Colon (tissue), 2 donors: ENCODE measurements around the gene MEAF6.

ENCODE experiments used
- FAIRE-seq: peaks from 2 replicates; lab custom pipeline; 2012; peaks lifted over from hg19 to GRCh38; lab: Jason Lieb, UNC
- donor health status: control.
- donor health status: control.

The MEAF6 gene

DNA sequence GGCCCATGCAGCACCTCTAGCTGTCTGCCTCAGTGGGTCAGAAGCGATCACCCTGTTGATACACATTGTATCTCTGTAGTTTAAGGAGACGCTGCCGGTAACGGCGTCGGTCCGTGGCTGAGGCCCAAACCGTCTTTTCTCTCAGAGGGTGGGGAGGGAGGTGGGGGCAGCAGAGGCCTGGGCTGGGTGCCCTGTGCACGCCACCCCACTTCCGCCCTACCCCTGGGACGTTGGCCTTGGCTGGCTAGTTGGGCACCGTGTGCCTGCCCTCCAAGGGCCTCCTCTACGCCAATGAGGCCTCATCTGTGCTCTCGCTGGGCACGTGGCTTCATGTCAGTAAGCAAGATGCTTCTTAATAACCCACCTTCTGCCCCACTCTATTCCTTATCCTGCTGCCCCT lies 30.8 kb downstream of the MEAF6 start:
- no peak for FAIRE-seq

DNA sequence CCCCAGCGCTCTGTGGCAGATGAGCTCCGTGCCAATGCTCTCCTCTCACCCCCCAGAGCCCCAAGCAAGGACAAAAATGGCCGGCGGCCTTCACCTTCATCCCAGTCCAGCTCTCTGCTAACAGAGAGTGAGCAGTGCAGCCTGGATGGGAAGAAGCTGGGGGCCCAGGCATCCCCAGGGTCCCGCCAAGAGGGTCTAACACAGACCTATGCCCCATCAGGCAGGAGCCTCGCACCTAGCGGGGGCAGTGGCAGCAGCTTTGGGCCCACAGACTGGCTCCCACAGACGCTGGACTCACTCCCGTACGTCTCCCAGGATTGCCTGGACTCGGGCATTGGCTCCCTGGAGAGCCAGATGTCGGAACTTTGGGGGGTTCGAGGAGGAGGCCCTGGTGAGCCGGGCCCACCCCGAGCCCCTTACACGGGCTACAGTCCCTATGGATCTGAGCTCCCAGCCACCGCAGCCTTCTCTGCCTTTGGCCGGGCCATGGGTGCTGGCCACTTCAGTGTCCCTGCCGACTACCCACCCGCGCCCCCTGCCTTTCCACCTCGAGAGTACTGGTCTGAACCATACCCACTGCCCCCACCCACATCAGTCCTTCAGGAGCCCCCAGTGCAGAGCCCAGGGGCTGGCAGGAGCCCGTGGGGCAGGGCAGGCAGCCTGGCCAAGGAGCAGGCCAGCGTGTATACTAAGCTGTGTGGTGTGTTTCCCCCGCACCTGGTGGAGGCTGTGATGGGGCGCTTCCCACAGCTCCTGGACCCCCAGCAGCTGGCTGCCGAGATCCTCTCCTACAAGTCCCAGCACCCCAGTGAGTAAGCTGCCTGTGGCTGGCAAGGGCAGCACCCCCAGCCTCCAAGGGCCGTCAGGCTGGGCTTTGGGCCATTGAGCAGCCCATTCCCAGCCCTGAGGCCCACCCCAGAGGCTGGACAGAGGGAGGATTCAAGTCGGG lies 31.5 kb downstream of the MEAF6 start:
- no peak for FAIRE-seq

DNA sequence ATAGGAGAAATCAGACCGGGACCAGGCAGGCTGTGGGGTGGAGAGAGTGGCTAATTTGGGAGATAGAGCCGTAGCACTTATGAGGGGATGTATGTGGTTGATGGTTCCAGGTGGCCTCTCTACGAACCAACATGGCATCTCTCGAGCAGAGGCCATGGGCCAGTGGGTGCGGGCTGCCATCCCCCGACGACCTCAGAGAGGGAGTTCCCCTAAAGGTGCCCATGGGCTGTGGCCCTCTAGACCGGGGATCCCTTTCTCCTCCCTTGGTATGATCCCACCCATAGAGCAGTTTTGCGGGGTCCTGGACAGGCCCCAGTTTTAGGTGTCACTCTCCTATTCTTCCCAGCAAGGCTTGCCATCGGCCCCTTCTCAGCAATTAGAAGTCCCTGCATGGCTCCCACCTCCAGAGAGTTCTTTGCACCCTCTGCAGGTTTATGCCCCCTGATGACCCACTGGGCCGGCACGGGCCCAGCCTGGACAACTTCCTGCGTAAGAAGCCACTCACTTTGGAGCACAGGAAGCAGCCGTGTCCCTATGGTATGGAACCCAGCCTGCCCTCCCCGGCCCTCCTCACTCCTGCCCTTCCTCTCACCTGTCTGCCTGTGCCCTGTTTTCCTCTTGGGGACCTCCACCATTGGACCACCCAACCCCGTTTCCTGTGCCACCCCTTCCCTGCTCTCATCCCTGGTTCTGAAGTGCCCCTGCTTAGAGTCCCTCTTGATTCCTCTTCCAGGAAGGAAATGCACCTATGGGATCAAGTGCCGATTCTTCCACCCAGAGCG lies 32.4 kb downstream of the MEAF6 start:
- no peak for FAIRE-seq

DNA sequence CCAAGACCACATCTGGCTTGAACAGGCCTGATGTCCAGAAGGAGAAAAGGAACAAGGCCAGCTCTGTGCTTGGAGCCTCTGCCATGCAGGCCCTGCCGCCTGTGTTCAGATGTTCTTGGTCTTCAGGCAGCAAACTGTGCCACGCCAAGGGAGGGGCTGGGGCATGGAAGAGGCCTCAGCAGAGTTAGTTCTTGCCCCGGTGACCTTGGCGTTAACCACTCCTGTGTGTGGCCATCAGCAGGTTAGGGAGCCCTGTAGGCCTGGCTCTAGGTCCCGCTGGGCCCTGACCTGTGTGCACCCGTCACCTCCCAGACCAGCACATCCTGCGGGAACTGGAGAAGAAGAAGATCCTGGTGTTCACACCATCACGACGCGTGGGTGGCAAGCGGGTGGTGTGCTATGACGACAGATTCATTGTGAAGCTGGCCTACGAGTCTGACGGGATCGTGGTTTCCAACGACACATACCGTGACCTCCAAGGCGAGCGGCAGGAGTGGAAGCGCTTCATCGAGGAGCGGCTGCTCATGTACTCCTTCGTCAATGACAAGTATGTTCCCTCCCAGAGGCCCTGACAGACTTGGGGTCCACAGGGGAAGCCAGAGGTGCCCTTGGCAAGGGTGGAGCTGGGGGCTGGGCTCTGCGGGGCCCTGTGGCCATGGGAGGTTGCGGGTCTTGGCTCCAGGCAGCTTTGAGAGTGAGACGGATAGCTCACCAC lies 33.1 kb downstream of the MEAF6 start:
- FAIRE-seq: no peak

DNA sequence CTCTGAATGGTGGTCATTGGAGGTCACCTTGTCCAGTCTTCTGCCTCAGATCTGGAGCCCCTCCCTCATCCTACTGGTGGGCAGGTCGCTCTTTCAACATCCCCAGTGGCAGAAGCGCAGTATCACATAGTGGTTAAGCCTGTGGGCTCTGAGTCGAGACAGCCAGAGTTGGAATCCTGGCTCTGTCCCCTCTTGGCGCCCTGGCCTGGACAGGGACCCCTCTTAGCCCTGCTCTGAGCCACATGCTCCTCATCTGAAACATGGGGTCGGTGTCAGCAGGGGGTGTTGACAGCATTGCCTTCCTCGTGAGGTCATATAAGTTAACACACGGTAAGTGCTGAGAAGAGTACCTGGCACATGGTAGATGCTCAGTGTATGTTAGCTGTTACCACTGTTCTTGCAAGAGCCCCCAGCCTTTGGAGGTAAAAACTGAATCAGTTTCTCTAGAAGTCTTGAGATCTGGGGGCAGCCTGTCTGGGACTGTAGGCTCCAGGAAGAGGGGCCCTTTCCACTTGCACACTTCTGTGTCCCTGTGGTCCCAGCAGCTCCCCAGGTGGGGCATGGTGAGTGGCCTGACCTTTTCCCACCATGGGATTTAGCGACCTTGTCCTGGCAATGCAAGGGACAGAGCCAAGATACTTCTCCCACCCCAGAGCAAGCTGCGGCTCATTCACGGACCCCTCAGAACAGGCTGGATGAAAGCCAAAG lies 33.8 kb downstream of the MEAF6 start:
- FAIRE-seq: no peak

DNA sequence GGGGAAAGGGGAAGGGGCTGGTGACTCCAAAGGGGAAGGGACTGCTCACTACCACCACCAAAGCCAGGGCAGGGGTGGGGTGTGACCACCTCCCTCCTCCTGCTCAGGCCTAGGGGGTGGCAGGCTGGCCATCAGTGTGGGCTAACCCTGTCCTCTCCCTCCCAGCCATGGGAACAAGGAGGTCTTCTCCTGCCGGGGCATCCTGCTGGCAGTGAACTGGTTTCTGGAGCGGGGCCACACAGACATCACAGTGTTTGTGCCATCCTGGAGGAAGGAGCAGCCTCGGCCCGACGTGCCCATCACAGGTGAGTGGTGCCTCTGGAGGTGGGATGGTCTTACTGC lies 34.5 kb downstream of the MEAF6 start:
- FAIRE-seq: no peak

DNA sequence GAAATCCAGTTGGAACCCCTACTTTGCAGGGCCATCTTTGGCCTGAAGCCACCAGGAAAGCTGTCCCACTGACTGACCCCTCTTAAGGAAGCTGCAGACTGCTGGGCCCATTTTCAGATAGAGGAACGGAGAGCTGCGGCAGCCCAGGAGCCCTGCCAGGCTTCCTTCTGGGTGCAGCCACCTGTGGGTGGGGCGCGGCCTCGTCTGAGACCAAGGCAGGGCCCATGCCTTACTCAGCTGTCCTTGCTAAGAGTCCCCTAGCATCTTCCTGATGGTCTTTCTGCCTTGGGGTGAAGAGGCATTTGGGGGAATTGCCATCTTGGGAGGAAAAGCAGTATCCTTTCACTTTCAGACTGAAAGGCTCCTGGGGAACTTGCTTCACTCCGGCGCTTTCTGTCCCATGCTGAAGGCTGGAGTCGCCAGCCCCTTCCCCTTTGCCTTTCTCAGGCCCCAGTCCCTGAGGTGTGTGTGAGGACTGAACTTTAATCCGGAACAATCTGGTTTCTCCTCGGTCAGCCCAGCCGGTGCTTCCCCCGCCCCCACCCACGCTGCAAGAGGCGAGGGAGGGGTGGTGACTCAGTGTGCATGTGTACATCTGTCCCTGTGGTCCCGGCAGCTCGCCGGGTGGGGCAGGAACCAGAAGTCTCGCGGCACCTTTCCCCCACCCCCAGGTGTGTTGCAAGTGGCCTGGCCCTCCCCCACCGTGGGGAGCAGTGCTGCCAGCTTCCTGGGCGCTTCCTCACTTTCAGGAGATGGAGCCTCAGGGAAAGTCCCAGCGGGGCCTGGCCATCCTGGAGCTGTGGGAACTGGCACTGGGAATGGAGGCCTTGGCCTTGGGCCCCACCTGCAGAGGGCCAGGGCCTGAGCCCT lies 35.1 kb downstream of the MEAF6 start:
- no peak for FAIRE-seq

DNA sequence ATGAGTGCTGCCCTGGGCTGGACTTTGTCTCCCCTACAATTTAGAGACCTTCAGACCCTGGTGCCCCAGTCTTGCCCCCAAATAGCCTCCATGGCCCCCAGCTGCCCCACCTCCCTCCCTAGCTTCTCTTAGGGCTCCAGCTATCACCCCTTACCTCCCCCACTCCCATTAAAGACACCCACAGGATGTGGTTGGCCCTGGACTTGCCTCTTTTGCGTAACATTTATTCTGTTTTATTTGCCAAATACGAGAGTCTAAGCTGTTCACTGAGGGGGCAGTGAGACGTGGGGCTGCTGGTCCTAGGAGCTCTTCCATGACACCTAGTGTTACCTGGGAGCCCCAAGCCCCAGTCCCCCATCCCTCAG lies 35.7 kb downstream of the MEAF6 start:
- no peak for FAIRE-seq

DNA sequence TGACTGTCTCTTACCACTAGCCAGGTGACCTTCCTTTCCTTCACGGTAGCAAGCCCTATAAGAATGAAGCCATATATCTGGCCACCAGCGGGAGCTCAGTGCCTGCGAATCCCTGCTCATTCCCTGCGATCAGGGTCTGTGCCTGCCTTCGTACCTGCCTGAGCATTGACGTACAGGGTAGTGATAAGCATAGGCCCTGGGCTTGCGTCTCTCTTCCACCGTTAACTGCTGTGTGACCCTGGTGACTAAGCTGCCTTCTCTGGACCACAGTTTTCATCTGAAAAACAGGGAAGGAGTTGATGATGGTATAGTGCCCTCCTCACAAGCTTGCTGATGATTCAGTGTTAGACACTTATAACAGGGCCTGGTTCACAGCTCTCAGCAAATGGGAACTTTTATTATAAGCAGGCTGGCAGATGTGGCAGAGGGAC lies 36.1 kb downstream of the MEAF6 start:
- FAIRE-seq: no peak

DNA sequence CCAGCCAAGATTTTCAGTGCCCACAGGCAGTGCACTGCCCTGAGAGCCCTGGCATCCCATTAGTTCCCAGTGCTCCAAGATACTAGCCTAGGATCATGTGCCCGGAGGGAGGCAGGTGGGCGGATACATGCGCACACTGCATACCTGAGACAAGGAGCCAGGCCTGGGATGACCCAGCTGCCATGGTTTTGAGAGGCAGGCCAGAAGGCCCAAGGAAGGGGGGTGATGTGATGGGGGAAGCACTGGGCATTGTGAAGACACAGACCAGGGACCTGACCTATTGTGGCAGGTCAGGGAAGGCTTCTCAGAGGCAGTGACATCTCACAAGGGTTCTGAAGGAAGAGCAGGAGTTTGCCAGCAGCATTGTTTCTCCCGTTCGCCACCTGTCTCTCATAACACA lies 36.6 kb downstream of the MEAF6 start:
- no peak for FAIRE-seq

DNA sequence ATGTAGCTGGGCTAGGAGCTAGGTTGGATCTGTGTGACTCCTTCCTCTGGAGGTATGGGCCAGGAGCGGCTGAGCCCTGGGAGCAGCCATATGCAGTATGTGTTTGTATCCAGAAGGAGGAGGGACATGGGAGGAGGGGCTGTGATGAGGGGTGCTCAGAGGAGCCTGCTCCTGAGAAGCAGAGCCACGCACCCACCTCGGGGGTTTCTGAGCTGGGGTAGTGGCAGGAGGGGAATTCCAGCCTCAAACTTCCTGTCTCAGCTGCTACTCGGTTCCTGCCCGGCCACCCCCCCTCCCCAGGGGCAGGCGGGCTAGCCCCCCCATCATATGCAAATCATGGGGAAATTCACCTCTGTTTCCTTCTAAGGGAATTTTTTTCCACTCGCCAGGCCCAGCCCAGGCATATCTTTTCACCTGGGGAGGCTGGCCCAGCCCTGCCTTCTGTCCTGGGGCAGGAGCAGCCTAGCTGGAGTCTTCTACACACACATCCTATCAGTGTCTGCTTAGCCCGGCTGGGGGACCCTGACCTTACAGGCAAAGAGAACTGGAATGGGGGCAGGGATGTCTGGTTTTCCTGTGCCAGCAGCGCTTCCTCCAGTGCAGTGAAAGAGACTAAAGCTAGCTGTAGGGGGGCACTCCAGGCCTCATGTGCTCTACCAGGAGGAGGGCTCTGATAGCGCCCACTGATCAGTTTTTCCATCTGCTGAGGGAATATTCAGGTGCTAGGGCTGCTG lies 37.2 kb downstream of the MEAF6 start:
- FAIRE-seq: no peak

DNA sequence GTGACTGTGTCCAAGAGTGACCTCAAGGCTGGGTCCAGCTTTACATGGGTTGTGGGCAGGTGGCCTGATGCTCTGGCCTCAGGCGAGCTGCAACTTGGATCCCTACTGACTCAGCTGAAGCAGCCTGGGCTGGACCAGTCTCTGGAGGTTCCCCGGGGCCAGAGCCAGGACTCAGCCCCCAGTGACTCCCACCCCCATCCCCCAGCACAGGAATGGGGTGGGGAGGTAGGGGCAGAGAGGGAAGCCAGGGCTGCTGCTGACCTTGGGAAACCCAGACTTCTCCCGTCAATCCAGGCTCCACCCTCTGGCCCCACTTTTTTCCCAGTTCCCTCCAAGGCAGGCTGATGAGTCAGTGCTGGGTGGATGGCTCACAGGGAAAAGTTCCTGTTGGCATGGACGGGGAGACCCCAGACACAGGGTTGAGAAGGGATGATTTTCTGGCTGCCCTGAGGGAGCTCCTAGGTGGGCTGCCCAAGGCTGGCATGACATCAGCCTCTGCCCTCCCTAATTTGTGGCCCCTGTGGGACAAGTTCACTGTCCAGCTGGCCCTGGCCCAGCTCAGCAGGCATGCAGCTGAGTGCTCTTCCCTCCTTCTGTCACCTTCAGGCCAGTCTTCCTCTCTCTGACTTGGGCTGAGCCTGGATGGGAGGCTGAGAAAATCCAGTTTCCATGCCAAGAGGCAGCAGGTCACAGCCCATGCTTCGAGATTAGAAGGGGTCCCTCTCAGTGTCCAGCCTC lies 37.9 kb downstream of the MEAF6 start:
- no peak for FAIRE-seq

DNA sequence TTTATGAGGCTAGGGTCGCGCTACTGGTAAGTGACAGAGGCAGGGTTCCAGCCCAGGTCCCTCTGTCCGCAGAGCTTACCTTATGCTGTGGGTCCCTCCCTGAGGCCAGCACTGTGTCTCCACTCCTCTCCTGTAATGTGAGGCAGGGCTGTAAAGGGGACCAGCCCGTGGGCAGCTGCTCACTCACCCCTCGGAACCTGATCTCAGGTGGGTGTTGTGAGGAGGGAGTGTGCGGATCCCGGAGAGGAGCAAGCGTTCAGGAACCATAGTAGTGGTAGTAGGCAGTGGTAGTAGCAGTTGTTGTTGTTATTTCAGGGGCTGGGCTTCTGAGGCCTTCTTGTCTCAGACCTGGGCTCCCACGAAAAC lies 38.5 kb downstream of the MEAF6 start:
- FAIRE-seq: no peak

DNA sequence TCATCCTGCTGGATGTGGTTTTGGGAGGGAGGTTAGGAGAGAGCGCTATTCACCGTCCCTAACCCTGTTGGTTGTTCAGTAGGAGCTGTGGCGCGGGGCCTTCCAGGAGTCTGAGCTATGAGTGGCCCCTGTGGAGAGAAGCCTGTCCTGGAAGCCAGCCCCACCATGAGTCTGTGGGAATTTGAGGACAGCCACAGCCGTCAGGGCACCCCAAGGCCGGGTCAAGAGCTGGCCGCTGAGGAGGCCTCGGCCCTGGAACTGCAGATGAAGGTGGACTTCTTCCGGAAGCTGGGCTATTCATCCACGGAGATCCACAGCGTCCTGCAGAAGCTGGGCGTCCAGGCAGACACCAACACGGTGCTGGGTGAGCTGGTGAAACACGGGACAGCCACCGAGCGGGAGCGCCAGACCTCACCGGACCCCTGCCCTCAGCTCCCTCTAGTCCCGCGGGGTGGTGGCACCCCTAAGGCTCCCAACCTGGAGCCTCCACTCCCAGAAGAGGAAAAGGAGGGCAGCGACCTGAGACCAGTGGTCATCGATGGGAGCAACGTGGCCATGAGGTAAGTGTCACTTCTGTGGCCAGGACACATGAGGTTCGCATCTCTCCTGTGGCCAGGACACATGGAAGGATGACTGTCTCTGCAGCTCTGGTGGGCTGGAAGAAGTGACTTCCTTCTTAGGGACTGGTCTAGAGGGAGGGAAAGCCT lies 39.0 kb downstream of the MEAF6 start:
- no peak for FAIRE-seq

DNA sequence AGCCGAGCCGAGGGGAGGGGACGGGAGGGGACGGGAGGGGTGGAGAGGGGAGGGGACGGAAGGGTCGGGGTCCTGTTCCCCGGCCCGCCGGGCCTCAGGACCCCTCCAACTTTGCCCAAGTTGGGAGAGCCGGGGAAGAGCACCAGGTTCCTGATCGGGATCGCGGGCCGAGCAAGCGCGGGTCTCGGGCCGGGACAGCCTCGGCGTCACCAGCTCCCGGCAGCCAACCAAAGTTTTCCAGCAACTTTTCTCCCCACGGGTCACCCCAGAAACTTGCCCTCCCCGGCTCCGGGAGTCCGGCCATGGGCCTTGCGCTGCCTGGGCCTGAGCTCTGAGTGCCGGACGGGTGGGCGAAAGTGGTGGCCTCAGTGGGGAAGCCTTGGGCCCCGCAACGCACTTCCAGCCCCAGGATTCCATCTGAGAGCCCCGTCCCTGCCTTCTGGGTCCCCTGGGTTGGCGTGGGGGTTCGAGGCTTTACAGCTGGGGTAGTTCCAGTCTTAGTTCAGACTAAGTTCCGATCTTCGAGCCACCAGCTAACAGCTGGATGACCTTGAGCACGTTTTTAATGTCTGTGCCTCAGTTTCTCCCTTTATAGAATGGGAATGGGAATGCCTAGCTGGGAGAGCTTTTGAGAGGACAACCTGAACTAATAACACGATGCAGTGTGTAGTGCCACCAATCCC lies 39.7 kb downstream of the MEAF6 start:
- no peak for FAIRE-seq

DNA sequence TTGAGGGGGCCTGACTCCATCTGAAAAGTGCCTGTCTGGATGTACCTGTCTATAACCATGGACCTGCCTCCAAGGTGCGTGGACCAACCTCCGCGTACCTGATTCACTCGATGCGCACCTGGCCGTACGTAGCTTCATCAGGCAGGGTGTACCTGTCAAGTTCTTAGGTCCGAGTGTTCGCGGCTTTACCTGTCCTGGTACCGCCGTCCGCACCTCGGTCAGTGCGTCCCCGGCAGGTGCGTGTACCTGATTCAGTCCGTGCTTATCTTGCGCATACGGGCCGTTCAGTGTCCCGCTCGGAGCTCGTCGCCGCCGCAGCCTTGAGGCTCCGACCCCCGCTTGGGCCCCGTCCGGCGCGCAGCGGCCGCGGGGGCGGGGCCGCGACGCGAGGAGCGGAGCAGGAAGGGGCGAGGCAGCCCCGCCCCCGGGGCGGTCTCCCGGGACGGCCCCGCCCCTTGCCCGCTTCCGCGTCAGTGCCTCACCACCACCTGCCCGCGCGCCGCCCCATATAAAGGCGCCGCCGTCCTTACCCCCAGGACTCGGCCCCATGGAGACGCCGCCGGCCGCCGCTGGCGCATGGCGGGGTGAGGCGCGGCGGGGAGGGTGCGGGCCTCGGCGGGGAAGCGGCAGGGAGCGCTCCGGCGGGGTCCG lies 40.4 kb downstream of the MEAF6 start, which contains the start of gene ZC3H12A:
Gene ZC3H12A (plus strand): TSS at position 535 of the 651 bp plus-strand sequence. CDS start 917 bp downstream, outside the sequence.
- FAIRE-seq: no peak

DNA sequence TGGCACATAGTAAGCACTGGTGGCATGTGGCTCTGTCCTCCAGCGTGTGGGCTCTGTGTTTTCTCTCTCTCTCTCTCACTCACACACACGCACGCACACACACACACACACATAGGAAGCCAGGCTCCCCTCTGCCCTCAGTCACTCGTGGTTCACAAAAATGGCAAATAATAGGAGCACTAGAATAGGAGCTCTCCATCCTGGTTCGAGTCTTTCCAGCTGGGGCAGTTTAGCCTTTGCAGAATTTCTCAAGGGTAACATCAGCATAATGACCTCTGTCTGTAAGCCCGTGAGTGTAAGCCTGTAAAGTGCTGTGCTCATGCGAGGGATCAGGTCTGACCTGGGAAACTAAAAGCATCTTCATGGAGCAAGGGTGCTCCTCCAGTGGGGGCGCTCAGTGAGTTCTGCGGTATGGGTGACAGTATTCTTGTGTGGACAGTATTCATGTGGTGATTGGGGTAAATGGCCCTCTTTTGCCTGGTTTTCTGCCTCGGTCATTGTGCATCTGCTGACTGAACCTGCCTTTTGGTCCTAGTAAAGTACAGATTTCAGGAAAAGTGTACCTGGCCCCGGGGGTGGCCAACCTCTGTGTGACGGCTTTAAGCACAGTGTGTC lies 41.0 kb downstream of the MEAF6 start:
- no peak for FAIRE-seq
